Stimulated activated naive CD4-positive, alpha-beta T cell treated with Interleukin-2 at 50 U/mL for 16 hours (primary cell): ENCODE data around the gene COL25A1.
"Not testable (repeated sequence)": the region's sequence is repeated elsewhere in the genome, so short reads cannot be mapped to it uniquely, and the experiment has no call there.

Experiments
- DNase-seq: peaks from one replicate; lab custom pipeline; 2025; lab: John Stamatoyannopoulos, UW

Gene COL25A1

GRCh38 chr4:108954880-108955279 lies 347.6 kb downstream of the COL25A1 start:
- DNase-seq = no peak

DNA sequence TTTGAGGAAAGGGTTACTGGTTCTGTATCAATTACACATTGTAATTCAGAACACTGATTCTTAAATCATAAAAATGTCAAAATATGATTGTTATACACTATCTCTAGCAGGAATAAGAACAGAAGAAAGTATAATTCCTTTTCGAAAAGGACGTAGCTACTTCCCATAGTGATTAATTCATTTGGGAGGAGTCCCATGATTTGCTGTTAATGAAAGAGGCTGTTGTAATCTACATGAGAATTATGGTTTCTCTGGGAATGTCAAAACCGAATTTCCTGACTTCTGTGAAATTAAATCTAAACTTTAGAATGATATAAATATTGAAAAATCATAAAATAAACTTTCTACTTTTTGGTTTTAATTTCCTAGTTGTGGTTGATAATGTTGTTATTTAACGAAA lies 348.5 kb downstream of the COL25A1 start:
- no peak for DNase-seq

GRCh38 chr4:108950158-108950915 lies 352.1 kb downstream of the COL25A1 start:
- DNase-seq = no peak

GRCh38 chr4:108947526-108947925 lies 354.9 kb downstream of the COL25A1 start:
- DNase-seq = no peak

- DNase-seq = no peak
Measured at GRCh38 chr4:108946237-108946636, 356.2 kb downstream of the COL25A1 start.

- no peak for DNase-seq
Measured at GRCh38 chr4:108943976-108944591, 358.4 kb downstream of the COL25A1 start.

- no peak for DNase-seq
Measured at GRCh38 chr4:108943371-108943770, 359.1 kb downstream of the COL25A1 start.

- DNase-seq = no peak
Measured at GRCh38 chr4:108941904-108942430, 360.5 kb downstream of the COL25A1 start.

GRCh38 chr4:108940634-108941033 lies 361.8 kb downstream of the COL25A1 start:
- no peak for DNase-seq

- DNase-seq = no peak
Measured at GRCh38 chr4:108940149-108940548, 362.3 kb downstream of the COL25A1 start.

GRCh38 chr4:108937066-108937465 lies 365.4 kb downstream of the COL25A1 start:
- no peak for DNase-seq

- DNase-seq = not testable (repeated sequence)
Measured at GRCh38 chr4:108933925-108934324, 368.5 kb downstream of the COL25A1 start.

DNA sequence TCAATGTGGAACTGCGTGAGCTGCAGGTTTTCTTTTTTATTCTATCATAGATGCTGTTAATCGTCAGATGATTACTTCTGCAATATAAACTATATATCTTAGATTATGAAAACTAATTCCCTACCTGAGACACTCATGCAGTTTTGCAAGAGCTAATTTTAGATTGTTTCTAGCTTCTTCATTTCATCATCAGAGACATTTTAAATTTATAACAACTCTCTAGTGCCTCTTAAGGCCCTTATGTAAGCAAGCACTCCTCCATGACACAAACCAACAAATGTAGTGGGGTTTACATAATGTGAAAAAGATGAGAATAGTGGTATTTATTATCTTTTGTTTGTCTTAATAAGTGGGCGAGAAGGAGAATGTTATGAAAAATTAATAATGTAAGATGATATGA lies 369.4 kb downstream of the COL25A1 start:
- no peak for DNase-seq

DNA sequence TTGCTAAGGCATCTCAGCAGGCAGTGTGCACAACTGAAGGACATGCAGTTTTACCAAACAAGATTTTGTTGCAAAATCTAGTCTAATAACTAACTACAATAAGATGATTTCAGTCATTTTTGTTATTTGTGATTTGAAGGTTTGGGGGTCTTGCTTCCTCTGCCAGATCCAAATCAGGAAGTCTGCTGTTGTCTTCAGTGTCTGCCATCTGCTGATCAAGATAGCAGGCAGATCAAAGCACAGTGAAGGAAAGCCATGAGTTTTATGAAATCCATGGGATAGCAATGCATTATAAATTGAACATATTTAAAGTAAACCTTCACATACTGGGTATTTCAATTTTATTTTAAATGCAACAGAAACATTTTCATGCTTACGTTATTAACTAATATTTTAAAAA lies 370.5 kb downstream of the COL25A1 start:
- DNase-seq = no peak

GRCh38 chr4:108930186-108930585 lies 372.3 kb downstream of the COL25A1 start:
- no peak for DNase-seq

- no peak for DNase-seq
Measured at GRCh38 chr4:108926781-108927180, 375.7 kb downstream of the COL25A1 start.

GRCh38 chr4:108926061-108926460 lies 376.4 kb downstream of the COL25A1 start:
- no peak for DNase-seq

DNA sequence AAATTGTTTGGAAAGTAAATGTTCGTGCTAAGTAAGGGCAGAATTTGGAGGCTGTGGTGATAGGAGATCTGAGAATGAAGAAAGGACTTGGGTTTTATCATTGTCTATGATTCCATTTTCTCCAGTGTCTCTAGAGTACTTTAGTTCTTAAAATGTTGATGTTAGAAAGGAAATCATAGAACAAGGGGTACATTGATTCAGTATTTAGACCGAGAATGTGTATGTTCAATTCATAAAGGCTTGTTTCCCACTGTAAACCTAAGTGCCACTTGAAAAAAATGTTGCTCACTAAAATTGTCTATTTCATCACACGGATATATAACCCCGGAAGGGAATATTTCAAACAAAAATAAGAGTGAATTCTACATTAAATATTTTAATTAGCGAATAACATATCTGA lies 380.3 kb downstream of the COL25A1 start:
- no peak for DNase-seq

GRCh38 chr4:108920395-108921087 lies 381.9 kb downstream of the COL25A1 start:
- no peak for DNase-seq

- no peak for DNase-seq
Measured at GRCh38 chr4:108919226-108919893, 383.1 kb downstream of the COL25A1 start.

- DNase-seq = no peak
Measured at GRCh38 chr4:108917255-108917654, 385.2 kb downstream of the COL25A1 start.

DNA sequence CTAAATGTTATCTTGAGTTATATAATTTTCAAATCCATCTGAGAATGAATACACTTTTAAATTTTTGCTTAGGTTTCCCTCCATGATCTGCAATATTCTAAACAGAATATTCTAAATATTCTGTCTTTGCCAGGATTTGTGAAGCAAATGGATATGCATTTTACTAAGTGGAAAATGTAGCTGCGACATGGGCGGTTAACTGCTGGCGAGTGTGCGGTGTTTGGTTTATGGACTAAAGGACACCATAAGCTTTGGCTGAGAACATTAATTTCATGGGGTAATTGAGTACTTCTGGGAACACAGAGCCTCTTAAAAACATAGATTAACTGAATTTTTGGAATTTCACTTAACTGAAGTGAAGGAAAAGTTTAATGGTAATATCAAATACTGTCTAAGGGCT lies 385.8 kb downstream of the COL25A1 start:
- DNase-seq = no peak
